Testis (tissue), 5 donors: ENCODE results near the gene COX4I2. TPM values are rescaled to one million over a fixed set of nuclear protein-coding genes. Genes with fewer than 3 reads are reported as not detected.
A peak's percentile ranks its signal among the peaks of the same experiment; 100 is the strongest.

ENCODE experiments used
- DNase-seq: peaks from one replicate; pipeline ENCODE4 v3.0.0-alpha.2; 2019
- H3K27ac ChIP-seq, 2 donors: fragments of 200-600 bp; sonication (generic); one replicate each; pipeline ENCODE4 v1.5.1; 2019
- H3K27me3 ChIP-seq: fragments of 200-600 bp; sonication (generic); one replicate; pipeline ENCODE4 v1.5.1; 2019
- H3K36me3 ChIP-seq: fragments of 200-600 bp; sonication (generic); one replicate; pipeline ENCODE4 v1.5.1; 2017; ENCODE audit warnings: low read depth; ENCODE audit errors: missing control alignments
- H3K4me1 ChIP-seq: fragments of 200-600 bp; sonication (generic); one replicate; pipeline ENCODE4 v1.5.1; 2019
- H3K4me3 ChIP-seq, 2 donors: fragments of 200-600 bp; sonication (generic); one replicate each; pipeline ENCODE4 v1.5.1; 2017 to 2019
- H3K9me3 ChIP-seq: fragments of 200-600 bp; sonication (generic); one replicate; pipeline ENCODE4 v1.5.1; 2017
- CTCF ChIP-seq, 3 experiments: fragments of 450-650 bp in 2 of 3; fragments of 200-600 bp in 1 of 3; sonication (generic) in 1 of 3; IDR thresholded peaks; one replicate each; pipeline ENCODE4 v1.5.1; 2016 to 2019; ENCODE audit warnings: antibody characterized with exemption in 3 of 3, mild to moderate bottlenecking in 2 of 3, moderate library complexity in 1 of 3
- POLR2A ChIP-seq: fragments of 450-650 bp; IDR thresholded peaks from one replicate; pipeline ENCODE4 v1.6.1; 2017; ENCODE audit warnings: antibody characterized with exemption, mild to moderate bottlenecking, moderate library complexity
- WGBS, 2 donors: methylation state at CpG; one replicate each; pipeline ENCODE4 v1.1.5; 2018; 5-methylcytosine and 5-hydroxymethylcytosine counted together
- intact Hi-C: fragments of 100-400 bp; cut with DNase I; formaldehyde crosslinking; loops from one replicate; pipeline ENCODE4 v1.15.1; 2023; ENCODE audit warnings: low total_unique reads
- long read RNA-seq, 2 donors: transcript quantifications; one replicate each; lab custom pipeline, GENCODE V29; 2026
- polyA plus RNA-seq: library from polyadenylated mRNA; stranded (reverse); fragments of 350-450 nt; fragmentation: Illumina TruSeq; extraction: RNeasy Lipid Tissue Mini Kit (QIAGEN cat#74804); gene quantifications from one replicate; pipeline ENCODE4 v1.2.3, GENCODE V29; 2014; ENCODE audit warnings: low read depth, low replicate concordance; ENCODE audit not compliant: insufficient read depth
- total RNA-seq, 2 donors: library from RNA; depleted of rRNA; stranded (reverse); fragments of >200 nt; gene quantifications; one replicate each; pipeline ENCODE4 v1.2.3, GENCODE V29; 2016

Gene COX4I2
- total RNA-seq (1 to 10 TPM; 6.0 to 6.1 TPM), polyA plus RNA-seq (2.2 TPM)
- long read RNA-seq, donor 1, partial matches to known transcripts = 0 of 4 reads
- long read RNA-seq, donor 1, other reads (novel, unspliced or antisense) = 0 of 4 reads
- long read RNA-seq, donor 2, partial matches to known transcripts = 0 of 1 reads
- long read RNA-seq, donor 2, other reads (novel, unspliced or antisense) = 0 of 1 reads

GRCh38 chr20:31637660-31638059, at the start of gene COX4I2:
TSS of gene COX4I2 (plus strand) at chr20:31637912. CDS start at chr20:31639018, 1,106 bp downstream.
- H3K9me3 ChIP-seq = no peaks in the 10 kb centered on the region
- DNase-seq = no peak
- H3K4me1 ChIP-seq = peaks cover 4% of the 10 kb centered on the region
- 3 to 11% methylated on average over 5 to 20 of the region's 34 CpGs for WGBS, 2 donors
- H3K27me3 ChIP-seq = no peaks in the 10 kb centered on the region
- intact Hi-C loops = no loop called here
- TF ChIP-seq POLR2A (no peak), CTCF (IDR thresholded peaks at IDR 0.05) (no peak)
- H3K4me3 ChIP-seq = peak within 1 kb of the TSS; percentile 5 to 11
- H3K36me3 ChIP-seq = no peaks in the 10 kb centered on the region
- H3K27ac ChIP-seq = no peak within 1 kb of the TSS

- 84 to 87% methylated on average over 7 of the region's 7 CpGs for WGBS, 2 donors
- TF ChIP-seq CTCF (IDR thresholded peaks at IDR 0.05) (no peak), POLR2A (no peak)
- intact Hi-C loops = no loop called here
- DNase-seq = no peak
- Histone ChIP-seq H3K27ac (no peak overlapping the region), H3K27me3 (no peaks in the 10 kb centered on the region), H3K36me3 (no peaks in the 10 kb centered on the region), H3K9me3 (no peaks in the 10 kb centered on the region), H3K4me1 (peaks cover 2% of the 10 kb centered on the region), H3K4me3 (no peak overlapping the region)
Observed at GRCh38 chr20:31590717-31591225, 46.9 kb upstream of the COX4I2 start.

- Histone ChIP-seq H3K36me3 (no peaks in the 10 kb centered on the region), H3K27me3 (no peaks in the 10 kb centered on the region), H3K27ac (peak overlapping the region in 1 of 2 donors; percentile 41), H3K4me3 (no peak overlapping the region), H3K4me1 (peaks cover 8% of the 10 kb centered on the region), H3K9me3 (no peaks in the 10 kb centered on the region)
- WGBS, 2 donors = 83 to 85% methylated on average over 8 to 11 of the region's 11 CpGs
- DNase-seq = no peak
- intact Hi-C loops = no loop called here
- TF ChIP-seq POLR2A (no peak), CTCF (IDR thresholded peaks at IDR 0.05) (no peak)
Observed at GRCh38 chr20:31593221-31594001, 44.3 kb upstream of the COX4I2 start.

- H3K4me3 ChIP-seq = no peak overlapping the region
- no peaks in the 10 kb centered on the region for H3K36me3 ChIP-seq
- H3K4me1 ChIP-seq = peaks cover 8% of the 10 kb centered on the region
- no peak for DNase-seq
- H3K9me3 ChIP-seq = no peaks in the 10 kb centered on the region
- WGBS, 2 donors = 89 to 92% methylated on average over 11 to 13 of the region's 13 CpGs
- H3K27me3 ChIP-seq = no peaks in the 10 kb centered on the region
- intact Hi-C loops = no loop called here
- H3K27ac ChIP-seq = peak overlapping the region in 1 of 2 donors; percentile 41
- no peak for TF ChIP-seq POLR2A
- no peak for TF ChIP-seq CTCF (IDR thresholded peaks at IDR 0.05)
Observed at GRCh38 chr20:31594002-31594557, 43.6 kb upstream of the COX4I2 start.
